SU-DHL-6 (cell line): Measurements from ENCODE around the gene MAG.

Source experiments
- CTCF ChIP-seq: fragments of 200-600 bp; sonication (generic); IDR thresholded peaks from one replicate; pipeline ENCODE4 v1.5.1; 2017; ENCODE audit warnings: antibody characterized with exemption, mild to moderate bottlenecking, low read length, moderate library complexity; ENCODE audit not compliant: insufficient read depth, poor library complexity, severe bottlenecking
- EZH2phosphoT487 ChIP-seq: fragments of 200-600 bp; sonication (generic), shearing (Covaris generic); conservative IDR thresholded peaks from 2 replicates; pipeline ENCODE4 v1.6.1; 2018; ENCODE audit warnings: mild to moderate bottlenecking, antibody characterized with exemption, low read length, moderate library complexity, mixed read lengths

- no peak for TF ChIP-seq CTCF
- no peak for TF ChIP-seq EZH2phosphoT487
These were observed 11.5 kb downstream of the MAG start for GRCh38 chr19:35303357-35303915.
